ENCODE measurements around the gene MBP.

MBP gene

GRCh38 chr18:77004555-77005380 is 127.8 kb downstream of the MBP start:
- no peak overlapping the region for H3K4me3 ChIP-seq
- TF ChIP-seq FOXP2 (optimal IDR thresholded peaks at IDR 0.05; ENCODE audit: control extremely low read depth, extremely low read length, insufficient read depth) (no peak), POLR2AphosphoS5 (IDR thresholded peaks at IDR 0.05; ENCODE audit: borderline replicate concordance, low read depth, low read length) (no peak), EZH2 (IDR thresholded peaks at IDR 0.05) (no peak)
- no peak overlapping the region for H3K27ac ChIP-seq
- no peaks in the 10 kb centered on the region for H3K36me3 ChIP-seq (ENCODE audit: insufficient read depth, low read length)
- no peak overlapping the region for H3K9ac ChIP-seq (ENCODE audit: insufficient read length)
- H3K9me3 ChIP-seq (ENCODE audit: low read depth, low read length), result no peaks in the 10 kb centered on the region
- DNase-seq (ENCODE audit: low read depth, low spot score), result no peak

GRCh38 chr18:77003316-77003715 is 129.3 kb downstream of the MBP start:
- no peak overlapping the region for H3K27ac ChIP-seq
- no peak for DNase-seq (ENCODE audit: low read depth, low spot score)

GRCh38 chr18:77002496-77002895 is 130.1 kb downstream of the MBP start:
- TF ChIP-seq POLR2AphosphoS5 (IDR thresholded peaks at IDR 0.05; ENCODE audit: borderline replicate concordance, low read depth, low read length) (no peak), EZH2 (IDR thresholded peaks at IDR 0.05) (no peak), FOXP2 (optimal IDR thresholded peaks at IDR 0.05; ENCODE audit: control extremely low read depth, extremely low read length, insufficient read depth) (no peak)
- no peak overlapping the region for H3K4me3 ChIP-seq
- H3K9ac ChIP-seq (ENCODE audit: insufficient read length), result no peak overlapping the region
- H3K9me3 ChIP-seq (ENCODE audit: low read depth, low read length), result no peaks in the 10 kb centered on the region
- H3K27ac ChIP-seq, result no peak overlapping the region
- DNase-seq (ENCODE audit: low read depth, low spot score), result no peak
- no peaks in the 10 kb centered on the region for H3K36me3 ChIP-seq (ENCODE audit: insufficient read depth, low read length)

More at GRCh38 chr18:77003316-77003715, 129.3 kb downstream of the MBP start:
- Histone ChIP-seq H3K4me3 (no peak overlapping the region), H3K9me3 (ENCODE audit: low read depth, low read length) (no peaks in the 10 kb centered on the region), H3K36me3 (ENCODE audit: insufficient read depth, low read length) (no peaks in the 10 kb centered on the region), H3K9ac (ENCODE audit: insufficient read length) (no peak overlapping the region)
- no peak for TF ChIP-seq EZH2 (IDR thresholded peaks at IDR 0.05)
- TF ChIP-seq POLR2AphosphoS5 (IDR thresholded peaks at IDR 0.05; ENCODE audit: borderline replicate concordance, low read depth, low read length), result no peak
- TF ChIP-seq FOXP2 (optimal IDR thresholded peaks at IDR 0.05; ENCODE audit: control extremely low read depth, extremely low read length, insufficient read depth), result no peak

- no peaks in the 10 kb centered on the region for H3K9me3 ChIP-seq (ENCODE audit: low read depth, low read length)
- H3K4me3 ChIP-seq, result no peak overlapping the region
- TF ChIP-seq POLR2AphosphoS5 (IDR thresholded peaks at IDR 0.05; ENCODE audit: borderline replicate concordance, low read depth, low read length), result no peak
- TF ChIP-seq EZH2 (IDR thresholded peaks at IDR 0.05), result no peak
- no peak for TF ChIP-seq FOXP2 (optimal IDR thresholded peaks at IDR 0.05; ENCODE audit: control extremely low read depth, extremely low read length, insufficient read depth)
- no peak overlapping the region for H3K9ac ChIP-seq (ENCODE audit: insufficient read length)
- no peak for DNase-seq (ENCODE audit: low read depth, low spot score)
- H3K36me3 ChIP-seq (ENCODE audit: insufficient read depth, low read length), result no peaks in the 10 kb centered on the region
- no peak overlapping the region for H3K27ac ChIP-seq
These were observed 130.6 kb downstream of the MBP start for GRCh38 chr18:77001979-77002378.

- DNase-seq (ENCODE audit: low read depth, low spot score), result no peak
- TF ChIP-seq FOXP2 (optimal IDR thresholded peaks at IDR 0.05; ENCODE audit: control extremely low read depth, extremely low read length, insufficient read depth) (no peak), POLR2AphosphoS5 (IDR thresholded peaks at IDR 0.05; ENCODE audit: borderline replicate concordance, low read depth, low read length) (no peak), EZH2 (IDR thresholded peaks at IDR 0.05) (no peak)
- Histone ChIP-seq H3K9ac (ENCODE audit: insufficient read length) (no peak overlapping the region), H3K4me3 (no peak overlapping the region), H3K36me3 (ENCODE audit: insufficient read depth, low read length) (no peaks in the 10 kb centered on the region), H3K27ac (no peak overlapping the region), H3K9me3 (ENCODE audit: low read depth, low read length) (no peaks in the 10 kb centered on the region)
These were observed 131.5 kb downstream of the MBP start for GRCh38 chr18:77001041-77001440.

- no peak overlapping the region for H3K9ac ChIP-seq (ENCODE audit: insufficient read length)
- H3K36me3 ChIP-seq (ENCODE audit: insufficient read depth, low read length), result no peaks in the 10 kb centered on the region
- no peak for TF ChIP-seq EZH2 (IDR thresholded peaks at IDR 0.05)
- no peak for TF ChIP-seq FOXP2 (optimal IDR thresholded peaks at IDR 0.05; ENCODE audit: control extremely low read depth, extremely low read length, insufficient read depth)
- TF ChIP-seq POLR2AphosphoS5 (IDR thresholded peaks at IDR 0.05; ENCODE audit: borderline replicate concordance, low read depth, low read length), result no peak
- H3K4me3 ChIP-seq, result no peak overlapping the region
- H3K27ac ChIP-seq, result no peak overlapping the region
- no peaks in the 10 kb centered on the region for H3K9me3 ChIP-seq (ENCODE audit: low read depth, low read length)
- DNase-seq (ENCODE audit: low read depth, low spot score), result no peak
These were observed 132.1 kb downstream of the MBP start for GRCh38 chr18:77000527-77000926.

GRCh38 chr18:76999077-76999476 is 133.5 kb downstream of the MBP start:
- Histone ChIP-seq H3K27ac (no peak overlapping the region), H3K9ac (ENCODE audit: insufficient read length) (no peak overlapping the region), H3K36me3 (ENCODE audit: insufficient read depth, low read length) (no peaks in the 10 kb centered on the region), H3K4me3 (no peak overlapping the region), H3K9me3 (ENCODE audit: low read depth, low read length) (no peaks in the 10 kb centered on the region)
- DNase-seq (ENCODE audit: low read depth, low spot score), result no peak
- TF ChIP-seq FOXP2 (optimal IDR thresholded peaks at IDR 0.05; ENCODE audit: control extremely low read depth, extremely low read length, insufficient read depth) (no peak), POLR2AphosphoS5 (IDR thresholded peaks at IDR 0.05; ENCODE audit: borderline replicate concordance, low read depth, low read length) (no peak), EZH2 (IDR thresholded peaks at IDR 0.05) (no peak)

- Histone ChIP-seq H3K9ac (ENCODE audit: insufficient read length) (no peak overlapping the region), H3K36me3 (ENCODE audit: insufficient read depth, low read length) (no peaks in the 10 kb centered on the region), H3K27ac (no peak overlapping the region), H3K4me3 (no peak overlapping the region), H3K9me3 (ENCODE audit: low read depth, low read length) (no peaks in the 10 kb centered on the region)
- TF ChIP-seq FOXP2 (optimal IDR thresholded peaks at IDR 0.05; ENCODE audit: control extremely low read depth, extremely low read length, insufficient read depth) (no peak), POLR2AphosphoS5 (IDR thresholded peaks at IDR 0.05; ENCODE audit: borderline replicate concordance, low read depth, low read length) (no peak), EZH2 (IDR thresholded peaks at IDR 0.05) (no peak)
- no peak for DNase-seq (ENCODE audit: low read depth, low spot score)
These were observed 134.4 kb downstream of the MBP start for GRCh38 chr18:76997951-76998808.
